DOHH2 (cell line): ENCODE measurements around the gene HCCS.

Experiments used
- H3F3A ChIP-seq: fragments of 200-600 bp; sonication (generic), shearing (Covaris generic); 2 replicates; pipeline ENCODE4 v1.6.0; 2016; ENCODE audit warnings: antibody characterized with exemption, mild to moderate bottlenecking; ENCODE audit not compliant: control insufficient read depth, insufficient read depth
- H3K27ac ChIP-seq: fragments of 200-600 bp; sonication (generic); 2 replicates; pipeline ENCODE4 v1.5.1; 2014; ENCODE audit warnings: low read depth, mild to moderate bottlenecking, low read length, moderate library complexity
- H3K27me3 ChIP-seq: fragments of 200-600 bp; sonication (generic); 2 replicates; pipeline ENCODE4 v1.6.1; 2014; ENCODE audit warnings: mild to moderate bottlenecking, low read length, mixed read lengths; ENCODE audit not compliant: control insufficient read depth
- H3K36me3 ChIP-seq: fragments of 200-600 bp; sonication (generic); 2 replicates; pipeline ENCODE4 v1.6.1; 2014; ENCODE audit warnings: mild to moderate bottlenecking, low read length, moderate library complexity, mixed read lengths; ENCODE audit not compliant: control insufficient read depth
- H3K4me1 ChIP-seq: fragments of 200-600 bp; sonication (generic); 2 replicates; pipeline ENCODE4 v1.6.1; 2014; ENCODE audit warnings: mild to moderate bottlenecking, low read length, mixed read lengths; ENCODE audit not compliant: control insufficient read depth
- H3K4me2 ChIP-seq: fragments of 200-600 bp; sonication (generic); 2 replicates; pipeline ENCODE4 v1.6.0; 2014; ENCODE audit warnings: mild to moderate bottlenecking, low read length, moderate library complexity
- H3K4me3 ChIP-seq: fragments of 200-600 bp; sonication (generic); 2 replicates; pipeline ENCODE4 v1.5.1; 2014; ENCODE audit warnings: mild to moderate bottlenecking, low read length, mixed read lengths
- H3K79me2 ChIP-seq: fragments of 200-600 bp; sonication (generic); 2 replicates; pipeline ENCODE4 v1.6.1; 2014; ENCODE audit warnings: mild to moderate bottlenecking, low read length, mixed read lengths; ENCODE audit not compliant: control insufficient read depth
- H3K9me2 ChIP-seq: fragments of 200-600 bp; sonication (generic); replicated peaks from 2 replicates; pipeline ENCODE4 v1.6.1; 2014; ENCODE audit warnings: mild to moderate bottlenecking, low read length, mixed read lengths; ENCODE audit not compliant: control insufficient read depth
- H3K9me3 ChIP-seq: fragments of 200-600 bp; sonication (generic); 2 replicates; pipeline ENCODE4 v1.6.1; 2014; ENCODE audit warnings: antibody characterized with exemption, low read length, mixed read lengths; ENCODE audit not compliant: control insufficient read depth, insufficient read depth
- H4K20me1 ChIP-seq: fragments of 200-600 bp; sonication (generic); 2 replicates; pipeline ENCODE4 v1.6.0; 2014; ENCODE audit warnings: low read depth, mild to moderate bottlenecking, antibody characterized with exemption, low read length, moderate library complexity; ENCODE audit not compliant: control insufficient read depth, insufficient read depth
- EZH2phosphoT487 ChIP-seq: fragments of 200-600 bp; sonication (generic); IDR thresholded peaks from 2 replicates; pipeline ENCODE4 v1.6.1; 2017; ENCODE audit warnings: borderline replicate concordance, mild to moderate bottlenecking, antibody characterized with exemption, low read length, moderate library complexity, mixed read lengths
- TF ChIP-seq, protein P1 (sequence below): fragments of 200-600 bp; sonication (generic); IDR thresholded peaks from one replicate; pipeline ENCODE4 v1.5.1; 2014; ENCODE audit warnings: antibody characterized with exemption, mild to moderate bottlenecking, low read depth, low read length; ENCODE audit not compliant: poor library complexity, severe bottlenecking

Gene HCCS

DNA sequence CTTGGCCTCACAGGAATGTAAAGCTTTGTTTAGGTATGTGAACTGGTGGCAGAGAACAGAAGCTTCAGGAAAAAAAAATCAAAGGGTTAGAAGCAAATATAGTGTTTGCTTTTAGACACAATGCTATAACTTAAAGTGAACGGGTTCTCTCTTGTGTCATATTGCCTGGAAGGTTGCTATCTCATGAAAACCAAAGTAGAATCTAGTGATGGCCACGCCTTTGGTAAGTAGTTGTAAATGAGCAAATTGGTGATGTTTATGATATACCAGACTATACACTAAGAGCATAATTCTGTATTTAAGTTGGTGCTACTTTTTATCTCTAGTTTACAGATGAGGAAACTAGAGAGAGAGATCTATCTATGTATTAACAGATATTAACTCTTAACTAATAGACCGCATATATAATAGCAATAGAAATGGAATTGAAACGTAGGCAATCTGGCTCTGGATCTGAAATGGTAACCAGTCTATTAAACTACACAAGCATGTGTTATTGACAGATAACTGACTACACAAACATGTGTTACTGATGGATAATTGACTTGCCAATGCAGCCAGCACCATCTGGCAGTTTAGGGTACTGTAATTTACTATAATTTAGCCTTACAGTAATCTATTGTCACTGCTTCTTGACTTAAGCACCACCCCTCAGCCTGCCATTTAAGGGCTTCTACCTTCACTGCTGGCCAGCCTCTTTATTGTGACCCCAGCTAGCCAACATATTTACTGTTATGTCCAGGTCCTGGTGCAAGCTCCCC is 40.8 kb downstream of the HCCS start:
- Histone ChIP-seq H3K4me2 (no peak overlapping the region), H3K79me2 (no peaks in the 10 kb centered on the region), H3K27me3 (no peaks in the 10 kb centered on the region), H4K20me1 (no peaks in the 10 kb centered on the region), H3K9me3 (no peaks in the 10 kb centered on the region), H3K9me2 (no peaks in the 10 kb centered on the region), H3K27ac (no peak overlapping the region), H3K4me3 (no peak overlapping the region), H3K4me1 (no peaks in the 10 kb centered on the region), H3F3A (no peaks in the 10 kb centered on the region), H3K36me3 (no peaks in the 10 kb centered on the region)
- TF ChIP-seq, protein P1, sequence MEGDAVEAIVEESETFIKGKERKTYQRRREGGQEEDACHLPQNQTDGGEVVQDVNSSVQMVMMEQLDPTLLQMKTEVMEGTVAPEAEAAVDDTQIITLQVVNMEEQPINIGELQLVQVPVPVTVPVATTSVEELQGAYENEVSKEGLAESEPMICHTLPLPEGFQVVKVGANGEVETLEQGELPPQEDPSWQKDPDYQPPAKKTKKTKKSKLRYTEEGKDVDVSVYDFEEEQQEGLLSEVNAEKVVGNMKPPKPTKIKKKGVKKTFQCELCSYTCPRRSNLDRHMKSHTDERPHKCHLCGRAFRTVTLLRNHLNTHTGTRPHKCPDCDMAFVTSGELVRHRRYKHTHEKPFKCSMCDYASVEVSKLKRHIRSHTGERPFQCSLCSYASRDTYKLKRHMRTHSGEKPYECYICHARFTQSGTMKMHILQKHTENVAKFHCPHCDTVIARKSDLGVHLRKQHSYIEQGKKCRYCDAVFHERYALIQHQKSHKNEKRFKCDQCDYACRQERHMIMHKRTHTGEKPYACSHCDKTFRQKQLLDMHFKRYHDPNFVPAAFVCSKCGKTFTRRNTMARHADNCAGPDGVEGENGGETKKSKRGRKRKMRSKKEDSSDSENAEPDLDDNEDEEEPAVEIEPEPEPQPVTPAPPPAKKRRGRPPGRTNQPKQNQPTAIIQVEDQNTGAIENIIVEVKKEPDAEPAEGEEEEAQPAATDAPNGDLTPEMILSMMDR: no peak
- TF ChIP-seq EZH2phosphoT487: no peak

DNA sequence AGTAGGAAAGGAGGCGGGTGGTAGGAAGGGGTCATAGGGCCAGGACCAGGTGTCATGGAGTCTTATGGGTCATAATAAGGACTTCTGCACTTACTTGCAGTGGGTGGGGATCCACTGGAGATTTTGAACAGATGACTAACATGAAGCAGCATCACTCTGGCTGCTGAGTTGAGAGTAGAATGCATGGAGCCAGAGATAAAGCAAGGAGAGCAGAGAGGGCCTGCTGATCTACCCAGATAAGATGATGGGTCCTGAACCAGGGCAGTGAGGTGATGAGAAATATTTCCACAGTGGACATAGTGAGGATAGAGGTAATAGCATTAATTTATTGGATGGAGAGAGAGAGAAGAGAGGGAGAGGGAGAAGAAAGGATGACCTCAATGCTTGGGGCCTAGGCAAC is 48.0 kb downstream of the HCCS start:
- H3K27ac ChIP-seq: no peak overlapping the region
- H3F3A ChIP-seq: no peaks in the 10 kb centered on the region
- no peaks in the 10 kb centered on the region for H3K36me3 ChIP-seq
- no peaks in the 10 kb centered on the region; the same call in 1 of the 2 replicates for H3K4me1 ChIP-seq
- H3K9me2 ChIP-seq: no peaks in the 10 kb centered on the region
- no peak for TF ChIP-seq EZH2phosphoT487
- TF ChIP-seq, protein P1: no peak
- no peak overlapping the region for H3K4me3 ChIP-seq
- H4K20me1 ChIP-seq: no peaks in the 10 kb centered on the region
- H3K9me3 ChIP-seq: no peaks in the 10 kb centered on the region
- H3K27me3 ChIP-seq: no peaks in the 10 kb centered on the region
- H3K79me2 ChIP-seq: no peaks in the 10 kb centered on the region
- H3K4me2 ChIP-seq: no peak overlapping the region

DNA sequence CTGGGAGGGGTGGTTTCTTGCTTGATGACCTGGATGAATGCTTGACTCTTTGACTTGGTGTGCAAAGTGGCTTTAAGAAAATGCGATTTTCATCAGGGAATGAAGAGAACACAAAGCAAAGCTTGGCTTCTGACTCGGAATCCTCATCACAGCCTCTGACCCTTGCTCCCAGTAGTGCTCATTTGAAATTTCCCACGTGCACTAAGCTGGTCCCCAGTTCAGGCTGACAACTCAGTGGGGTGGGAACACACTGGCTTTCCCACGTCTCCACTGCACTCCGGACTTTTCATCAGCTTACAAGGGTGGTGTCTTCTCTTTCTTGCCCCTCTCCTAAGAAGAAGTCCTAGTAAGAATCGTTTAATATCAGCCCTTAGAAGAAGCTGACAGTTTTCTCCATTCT is 53.3 kb downstream of the HCCS start:
- no peaks in the 10 kb centered on the region for H3K9me3 ChIP-seq
- no peaks in the 10 kb centered on the region for H3K79me2 ChIP-seq
- H3K27ac ChIP-seq: no peak overlapping the region
- no peaks in the 10 kb centered on the region for H4K20me1 ChIP-seq
- no peak overlapping the region for H3K4me2 ChIP-seq
- H3F3A ChIP-seq: no peaks in the 10 kb centered on the region
- H3K4me1 ChIP-seq: no peaks in the 10 kb centered on the region; the same call in 1 of the 2 replicates
- H3K27me3 ChIP-seq: no peaks in the 10 kb centered on the region
- H3K4me3 ChIP-seq: no peak overlapping the region
- no peaks in the 10 kb centered on the region for H3K36me3 ChIP-seq
- TF ChIP-seq, protein P1: no peak
- no peak for TF ChIP-seq EZH2phosphoT487
- no peaks in the 10 kb centered on the region for H3K9me2 ChIP-seq
